Left kidney (tissue), 2 donors: ENCODE measurements around the gene PARP14. TPM values are rescaled to one million over a fixed set of nuclear protein-coding genes. Genes with fewer than 3 reads are reported as not detected.

ENCODE experiments used
- DNase-seq: peaks from one replicate; pipeline ENCODE4 v3.0.0-alpha.2; 2013
- polyA plus RNA-seq: library from polyadenylated mRNA; unstranded; fragments of 120-200 nt; gene quantifications from one replicate; pipeline ENCODE4 v1.2.1, GENCODE V29; 2013; ENCODE audit not compliant: insufficient read length

Gene PARP14
- polyA plus RNA-seq, 1 donor, result 30.4 TPM

DNA sequence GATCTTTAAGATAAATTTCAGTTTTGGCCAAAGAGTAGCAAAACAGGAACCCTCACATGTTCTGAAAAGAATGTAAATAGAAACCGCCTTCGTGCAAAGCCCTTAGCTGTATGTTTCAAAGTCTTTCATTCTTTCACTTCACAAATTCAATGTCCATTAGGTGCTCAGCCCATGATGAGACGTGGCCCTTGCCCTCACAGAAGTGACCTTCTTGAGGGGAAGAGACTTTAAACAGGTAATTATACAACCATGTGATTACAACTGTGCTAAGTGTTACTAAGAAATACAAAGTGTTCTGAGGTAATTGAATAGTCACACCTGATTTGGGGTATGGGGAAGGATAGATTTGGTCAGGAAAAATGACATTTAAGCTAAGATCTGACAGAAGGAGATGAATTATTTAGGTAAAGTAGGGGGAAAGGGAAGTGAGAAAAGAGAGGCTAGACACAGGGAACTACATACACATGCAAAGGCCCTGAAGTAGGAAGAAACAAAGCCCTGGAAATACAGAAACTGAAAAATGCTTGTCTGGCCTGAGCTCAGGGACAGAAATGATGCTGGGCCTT, 93.4 kb downstream of the PARP14 start:
- DNase-seq, result no peak

GRCh38 chr3:122774564-122774963, 93.9 kb downstream of the PARP14 start:
- no peak for DNase-seq

DNA sequence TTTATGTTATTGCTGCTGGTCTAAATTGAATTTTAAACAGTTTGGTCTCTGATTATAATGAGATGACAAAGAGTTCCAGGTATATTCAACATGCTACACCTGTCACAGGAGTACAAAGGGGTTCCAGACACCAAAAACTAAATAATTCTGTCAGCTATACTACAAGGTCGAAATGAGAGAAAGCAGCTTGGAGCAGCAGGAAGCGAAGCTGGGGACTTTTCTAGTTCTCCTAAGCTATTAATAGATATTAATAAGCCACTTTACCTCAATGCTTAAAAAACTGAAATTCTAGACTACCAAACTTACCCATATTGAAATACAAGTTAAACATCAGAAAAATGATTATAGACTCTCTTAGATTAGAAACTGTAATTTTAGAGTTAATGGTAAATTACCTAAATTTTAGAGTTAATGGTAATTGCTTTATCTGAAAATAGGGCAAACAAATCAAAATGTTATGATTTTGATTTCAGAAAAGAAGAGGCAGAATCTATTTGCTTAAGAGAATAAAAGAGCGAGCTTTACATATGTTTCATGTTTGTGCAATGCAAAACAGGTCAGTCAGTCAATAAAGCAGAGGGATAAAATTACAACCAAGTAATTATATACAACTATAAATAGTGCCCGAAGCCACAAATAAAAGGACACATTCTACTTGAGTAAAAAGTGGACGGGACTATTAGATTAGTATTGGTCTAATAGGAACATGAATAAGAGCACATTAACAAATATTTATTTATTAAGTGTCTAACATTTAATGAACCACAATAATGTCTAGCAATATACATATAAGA, 96.2 kb downstream of the PARP14 start:
- no peak for DNase-seq

DNA sequence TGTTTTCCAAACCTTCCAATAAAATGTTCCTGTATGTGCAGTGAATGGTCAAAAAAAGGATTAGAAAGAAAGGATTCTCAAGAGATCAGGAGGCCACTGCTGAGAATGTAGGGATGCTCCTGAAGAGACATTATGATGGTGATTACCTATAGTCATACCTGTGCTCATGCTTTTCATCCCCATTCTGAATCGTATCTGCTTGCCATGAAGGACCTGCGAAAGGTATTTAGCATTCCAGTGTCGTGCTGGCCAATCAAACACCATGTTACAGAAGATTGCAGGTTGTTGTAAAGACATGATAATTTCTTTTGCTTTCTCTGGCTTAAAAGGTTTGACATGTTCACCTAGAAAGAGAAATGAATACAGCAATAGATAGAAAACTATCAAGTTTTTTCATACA, 96.9 kb downstream of the PARP14 start:
- no peak for DNase-seq

Other genes with a start within 250 kb of the PARP14 start
- 57.1 TPM for gene KPNA1, start 165.9 kb upstream of the PARP14 start, polyA plus RNA-seq
- 17.4 TPM for gene PARP9, start 116.5 kb upstream of the PARP14 start, polyA plus RNA-seq
- gene DTX3L, start 116.5 kb upstream of the PARP14 start, polyA plus RNA-seq, result 15.1 TPM
- gene PARP15, start 103.2 kb upstream of the PARP14 start, polyA plus RNA-seq, result 0.45 TPM
- gene HSPBAP1, start 113.0 kb downstream of the PARP14 start, polyA plus RNA-seq, result 18.7 TPM
- 17.3 TPM for gene SLC49A4, start 114.2 kb downstream of the PARP14 start, polyA plus RNA-seq